GM21423 (cell line): ENCODE results near the gene PLXNA4.
"Not testable (repeated sequence)": the region's sequence is repeated elsewhere in the genome, so short reads cannot be mapped to it uniquely, and the experiment has no call there.

Experiments
- ATAC-seq: cut with Tn5 transposase; IDR thresholded peaks from one replicate; pipeline ENCODE4 v1.9.1; 2021; ENCODE audit warnings: mild to moderate bottlenecking, moderate library complexity; ENCODE audit not compliant: unreplicated experiment

Gene PLXNA4

GRCh38 chr7:132398253-132398925 lies 177.9 kb downstream of the PLXNA4 start:
- ATAC-seq = no peak

- ATAC-seq = no peak
These were observed 179.2 kb downstream of the PLXNA4 start for GRCh38 chr7:132397070-132397469.

- ATAC-seq = no peak
These were observed 180.9 kb downstream of the PLXNA4 start for GRCh38 chr7:132395361-132395760.

- no peak for ATAC-seq
These were observed 181.7 kb downstream of the PLXNA4 start for GRCh38 chr7:132394283-132395198.

- ATAC-seq = no peak
These were observed 182.4 kb downstream of the PLXNA4 start for GRCh38 chr7:132393789-132394261.

- ATAC-seq = no peak
These were observed 183.6 kb downstream of the PLXNA4 start for GRCh38 chr7:132392713-132393112.

- no peak for ATAC-seq
These were observed 185.6 kb downstream of the PLXNA4 start for GRCh38 chr7:132390705-132391104.

- not testable (repeated sequence) for ATAC-seq
These were observed 186.2 kb downstream of the PLXNA4 start for GRCh38 chr7:132390049-132390448.

GRCh38 chr7:132388688-132389087 lies 187.6 kb downstream of the PLXNA4 start:
- no peak for ATAC-seq

- ATAC-seq = no peak
These were observed 188.7 kb downstream of the PLXNA4 start for GRCh38 chr7:132387596-132387995.

- ATAC-seq = no peak
These were observed 190.0 kb downstream of the PLXNA4 start for GRCh38 chr7:132386201-132386681.

GRCh38 chr7:132383962-132384361 lies 192.3 kb downstream of the PLXNA4 start:
- ATAC-seq = no peak

- ATAC-seq = no peak
These were observed 194.4 kb downstream of the PLXNA4 start for GRCh38 chr7:132381742-132382472.

GRCh38 chr7:132380059-132380458 lies 196.2 kb downstream of the PLXNA4 start:
- ATAC-seq = no peak

- no peak for ATAC-seq
These were observed 197.0 kb downstream of the PLXNA4 start for GRCh38 chr7:132379292-132379691.

GRCh38 chr7:132377703-132378584 lies 198.3 kb downstream of the PLXNA4 start:
- no peak for ATAC-seq

GRCh38 chr7:132377015-132377414 lies 199.3 kb downstream of the PLXNA4 start:
- no peak for ATAC-seq

GRCh38 chr7:132376361-132377013 lies 199.8 kb downstream of the PLXNA4 start:
- no peak for ATAC-seq

GRCh38 chr7:132373879-132374278 lies 202.4 kb downstream of the PLXNA4 start:
- ATAC-seq = no peak

GRCh38 chr7:132373041-132373440 lies 203.2 kb downstream of the PLXNA4 start:
- ATAC-seq = no peak
